Kidney epithelial cell (primary cell): ENCODE results near the gene KCNQ1. TPM values are rescaled to one million over a fixed set of nuclear protein-coding genes. Genes with fewer than 3 reads are reported as not detected.

Experiments used
- DNase-seq: peaks from one replicate; pipeline ENCODE4 v3.0.0-alpha.2; 2010; ENCODE audit warnings: low read depth
- H3K27me3 ChIP-seq: 2 replicates; pipeline ENCODE4 v1.6.0; 2011; ENCODE audit warnings: low read length; ENCODE audit not compliant: control insufficient read depth, insufficient read depth
- H3K36me3 ChIP-seq: 2 replicates; pipeline ENCODE4 v1.5.1; 2011; ENCODE audit warnings: low read length; ENCODE audit not compliant: control insufficient read depth, insufficient read depth
- H3K4me3 ChIP-seq: 2 replicates; pipeline ENCODE4 v1.5.1; 2011; ENCODE audit warnings: low read depth, mild to moderate bottlenecking, control low read depth, low read length
- CTCF ChIP-seq: IDR thresholded peaks from 2 replicates; pipeline ENCODE4 v1.5.1; 2011; ENCODE audit warnings: mild to moderate bottlenecking, moderate library complexity, low read length, control low read depth, inconsistent platforms; ENCODE audit not compliant: insufficient read depth, poor library complexity, severe bottlenecking
- total RNA-seq: library from RNA; depleted of rRNA; stranded (reverse); fragments of >200 nt; gene quantifications from 2 replicates; pipeline ENCODE4 v1.2.3, GENCODE V29; 2015

KCNQ1 gene
- total RNA-seq, 1 donor from 2014 or later, result 2.3 TPM

DNA sequence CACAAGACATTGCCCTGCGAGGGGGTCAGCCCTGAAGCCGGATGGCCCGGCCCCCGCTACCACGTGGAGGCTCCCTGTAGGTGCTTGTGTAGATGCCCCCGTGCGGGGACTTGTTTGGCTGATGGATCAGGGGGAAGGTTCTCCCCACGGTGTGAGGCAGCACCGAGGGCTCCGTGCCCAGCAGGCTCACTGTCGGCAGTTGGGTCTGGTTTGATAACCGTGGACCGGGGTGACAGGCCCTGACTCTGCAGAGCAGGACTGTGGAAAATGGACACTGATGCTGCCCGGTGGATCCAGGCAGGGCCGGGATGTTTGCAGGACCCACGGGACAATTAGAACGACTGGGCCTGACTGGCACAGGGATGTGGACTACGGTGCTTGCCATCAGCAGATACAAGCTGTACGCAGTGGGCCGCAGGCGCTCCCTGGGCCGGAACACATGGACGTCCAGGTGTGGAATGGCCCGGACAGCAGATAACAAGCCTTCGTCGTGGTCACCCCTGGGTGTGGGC, 19.0 kb downstream of the KCNQ1 start:
- no peak overlapping the region for H3K4me3 ChIP-seq
- no peak for DNase-seq
- TF ChIP-seq CTCF, result no peak
- H3K36me3 ChIP-seq, result no peaks in the 10 kb centered on the region
- peaks cover 2% of the 10 kb centered on the region for H3K27me3 ChIP-seq

GRCh38 chr11:2464451-2465165, 19.8 kb downstream of the KCNQ1 start:
- Histone ChIP-seq H3K4me3 (no peak overlapping the region), H3K36me3 (no peaks in the 10 kb centered on the region), H3K27me3 (no peaks in the 10 kb centered on the region)
- no peak for DNase-seq
- TF ChIP-seq CTCF, result no peak

DNA sequence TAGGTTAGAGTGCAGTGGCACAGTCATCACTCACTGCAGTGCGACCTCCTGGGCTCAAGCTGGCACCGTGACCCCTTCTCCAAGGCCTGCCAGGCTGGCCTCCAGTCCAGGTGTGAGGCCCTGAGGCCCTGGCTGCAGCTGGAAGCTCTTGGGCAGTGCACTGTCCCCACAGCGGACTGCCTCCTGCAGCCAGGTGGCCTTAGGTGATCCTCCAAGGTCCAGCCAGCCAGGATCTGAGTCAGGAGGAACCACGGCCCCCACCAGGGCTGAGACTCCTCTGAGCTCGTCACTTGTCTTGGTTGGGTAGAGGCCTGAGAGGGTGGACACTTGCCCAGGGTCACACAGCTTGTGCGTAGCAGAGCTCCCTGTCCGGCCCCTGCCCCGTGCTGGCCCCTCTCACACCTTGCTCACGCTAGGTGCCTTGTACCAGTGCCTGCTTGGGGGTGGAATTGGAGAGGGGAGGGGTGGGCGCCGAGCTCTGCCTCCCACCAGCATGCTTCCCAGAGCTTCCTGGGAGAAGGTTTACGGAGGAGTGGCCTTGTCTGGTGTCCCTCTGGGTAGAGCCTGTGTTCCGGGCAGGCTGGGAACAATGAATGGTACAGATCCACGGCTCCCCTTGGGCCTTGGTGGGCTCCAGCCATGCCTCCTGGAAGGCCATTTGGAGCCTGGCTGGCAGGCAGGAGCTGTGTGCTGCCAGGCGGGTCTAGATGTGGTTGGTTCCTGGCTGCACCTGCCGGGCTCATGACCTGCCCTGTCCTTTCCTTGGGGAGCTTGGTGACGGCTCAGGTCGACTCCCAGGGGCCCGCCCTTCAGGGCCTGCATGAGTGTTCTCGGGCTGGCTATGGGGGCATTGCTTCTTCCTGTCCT, 20.6 kb downstream of the KCNQ1 start:
- H3K4me3 ChIP-seq, result no peak overlapping the region
- H3K36me3 ChIP-seq, result no peaks in the 10 kb centered on the region
- no peak for DNase-seq
- TF ChIP-seq CTCF, result no peak
- H3K27me3 ChIP-seq, result no peaks in the 10 kb centered on the region

DNA sequence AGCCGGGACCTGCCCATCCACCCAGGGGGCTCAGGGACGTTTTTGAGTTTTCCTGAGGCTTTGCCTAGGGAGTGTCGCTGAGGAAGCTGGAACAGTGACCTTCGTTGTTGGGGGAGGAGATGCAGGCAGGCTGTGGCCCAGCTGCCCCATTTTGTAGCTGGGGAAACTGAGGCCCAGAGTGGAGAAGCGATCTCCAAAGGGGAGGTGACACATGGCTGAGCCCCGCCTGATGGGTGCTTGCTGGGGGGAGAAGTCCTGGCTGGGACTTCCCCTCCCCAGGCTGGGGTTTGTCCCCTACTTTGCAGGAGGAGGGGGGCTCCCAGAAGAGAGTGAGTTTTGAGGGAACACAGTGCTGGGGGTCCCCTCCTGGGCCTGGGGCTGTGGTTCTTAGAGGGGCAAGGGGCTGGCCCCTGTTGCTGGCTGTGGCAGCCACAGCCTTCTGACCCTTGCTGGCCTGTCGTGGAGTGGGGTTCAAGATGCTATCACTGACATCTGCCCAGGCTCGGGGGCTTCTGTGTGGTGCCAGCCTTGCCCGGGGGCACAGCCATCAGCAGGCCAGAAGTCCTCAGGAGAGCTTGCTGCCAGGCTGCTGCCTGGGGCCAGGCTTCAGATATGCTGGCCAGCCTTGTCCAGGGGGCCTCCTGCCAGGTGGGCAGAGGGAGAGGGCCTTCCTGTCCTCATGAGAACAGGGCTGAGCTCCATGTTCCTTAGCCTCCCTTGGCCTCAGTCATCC, 21.4 kb downstream of the KCNQ1 start:
- Histone ChIP-seq H3K36me3 (no peaks in the 10 kb centered on the region), H3K4me3 (no peak overlapping the region), H3K27me3 (no peaks in the 10 kb centered on the region)
- no peak for TF ChIP-seq CTCF
- no peak for DNase-seq

- TF ChIP-seq CTCF, result no peak
- DNase-seq, result no peak
- Histone ChIP-seq H3K27me3 (no peaks in the 10 kb centered on the region), H3K36me3 (no peaks in the 10 kb centered on the region), H3K4me3 (no peak overlapping the region)
Measured at GRCh38 chr11:2466869-2467694, 22.3 kb downstream of the KCNQ1 start.
